GM21619 (cell line): ENCODE results near the gene KCNA2.

Experiments
- ATAC-seq: cut with Tn5 transposase; IDR thresholded peaks from one replicate; pipeline ENCODE4 v1.9.1; 2021; ENCODE audit not compliant: unreplicated experiment

Gene KCNA2

GRCh38 chr1:110628323-110629105 is 22.4 kb upstream of the KCNA2 start:
- ATAC-seq, result no peak

GRCh38 chr1:110627764-110628163 is 21.6 kb upstream of the KCNA2 start:
- no peak for ATAC-seq

- ATAC-seq, result no peak
Observed at GRCh38 chr1:110626889-110627288, 20.7 kb upstream of the KCNA2 start.

GRCh38 chr1:110620686-110621085 is 14.5 kb upstream of the KCNA2 start:
- no peak for ATAC-seq

- no peak for ATAC-seq
Observed at GRCh38 chr1:110620250-110620615, 14.1 kb upstream of the KCNA2 start.

- ATAC-seq, result peak; percentile 66
Observed at GRCh38 chr1:110619412-110620249, 13.5 kb upstream of the KCNA2 start.

- no peak for ATAC-seq
Observed at GRCh38 chr1:110618668-110619067, 12.5 kb upstream of the KCNA2 start.

- no peak for ATAC-seq
Observed at GRCh38 chr1:110617589-110617988, 11.4 kb upstream of the KCNA2 start.

- no peak for ATAC-seq
Observed at GRCh38 chr1:110617116-110617515, 11.0 kb upstream of the KCNA2 start.

- no peak for ATAC-seq
Observed at GRCh38 chr1:110616587-110616986, 10.4 kb upstream of the KCNA2 start.

GRCh38 chr1:110615548-110616130 is 9.5 kb upstream of the KCNA2 start:
- ATAC-seq, result no peak

GRCh38 chr1:110612060-110612745 is 6.0 kb upstream of the KCNA2 start:
- no peak for ATAC-seq

- no peak for ATAC-seq
Observed at GRCh38 chr1:110610696-110611286, 4.6 kb upstream of the KCNA2 start.

GRCh38 chr1:110610084-110610483 is 3.9 kb upstream of the KCNA2 start:
- ATAC-seq, result no peak

GRCh38 chr1:110608247-110608646 is 2.1 kb upstream of the KCNA2 start:
- ATAC-seq, result no peak

- no peak for ATAC-seq
Observed at GRCh38 chr1:110607536-110608230, 1.5 kb upstream of the KCNA2 start.

GRCh38 chr1:110606657-110607535 is 738 bp upstream of the KCNA2 start:
- no peak for ATAC-seq

- no peak for ATAC-seq
Observed at GRCh38 chr1:110605446-110605845, 712 bp downstream of the KCNA2 start.

GRCh38 chr1:110604586-110605148 is 1.5 kb downstream of the KCNA2 start:
- ATAC-seq, result no peak
